Suppressor macrophage (primary cell): ENCODE measurements around the gene GALNS.

Experiments
- DNase-seq, 4 experiments: peaks; one replicate each; pipeline ENCODE4 v3.0.0-alpha.2; 2020 to 2022

Gene GALNS

DNA sequence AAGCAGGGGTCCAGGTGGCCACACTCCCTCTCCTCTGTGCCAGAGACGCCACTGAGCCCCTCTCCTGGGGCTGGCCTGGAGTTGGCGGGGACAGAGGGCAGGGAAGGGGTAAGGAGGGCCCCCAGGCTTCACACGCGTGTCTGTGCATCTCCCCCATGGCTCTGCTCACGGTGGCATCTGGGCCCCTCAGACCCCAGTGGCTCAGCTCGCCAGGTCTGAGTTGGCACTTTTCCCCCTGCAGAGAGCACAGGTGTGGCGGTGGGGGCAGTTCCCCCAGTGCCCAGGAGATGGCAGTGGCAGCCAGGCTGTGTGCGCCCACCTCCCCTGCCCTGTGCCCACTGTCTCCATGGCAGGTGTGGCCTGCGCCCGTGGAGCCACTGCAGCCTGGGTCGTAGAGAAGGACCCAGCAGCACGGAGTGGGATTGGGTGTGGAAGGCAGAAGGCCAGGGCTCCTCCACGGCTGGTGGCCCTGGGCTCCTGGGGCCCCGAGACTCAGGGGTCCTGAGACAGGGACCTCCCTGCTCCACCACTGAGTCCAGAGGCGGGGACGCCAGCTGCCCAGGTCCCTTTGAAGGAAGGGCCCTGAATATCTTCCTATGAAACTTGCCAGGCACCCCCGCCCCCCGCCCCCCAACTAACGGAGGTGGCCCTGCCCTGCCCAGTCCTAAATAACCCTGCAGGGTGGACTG is 40.7 kb downstream of the GALNS start:
- peak; percentile 32 to 60 (median 38) for DNase-seq

GRCh38 chr16:88815227-88815626 is 41.5 kb downstream of the GALNS start:
- DNase-seq: no peak

- DNase-seq: no peak
Measured at GRCh38 chr16:88814144-88814502, 42.6 kb downstream of the GALNS start.

DNA sequence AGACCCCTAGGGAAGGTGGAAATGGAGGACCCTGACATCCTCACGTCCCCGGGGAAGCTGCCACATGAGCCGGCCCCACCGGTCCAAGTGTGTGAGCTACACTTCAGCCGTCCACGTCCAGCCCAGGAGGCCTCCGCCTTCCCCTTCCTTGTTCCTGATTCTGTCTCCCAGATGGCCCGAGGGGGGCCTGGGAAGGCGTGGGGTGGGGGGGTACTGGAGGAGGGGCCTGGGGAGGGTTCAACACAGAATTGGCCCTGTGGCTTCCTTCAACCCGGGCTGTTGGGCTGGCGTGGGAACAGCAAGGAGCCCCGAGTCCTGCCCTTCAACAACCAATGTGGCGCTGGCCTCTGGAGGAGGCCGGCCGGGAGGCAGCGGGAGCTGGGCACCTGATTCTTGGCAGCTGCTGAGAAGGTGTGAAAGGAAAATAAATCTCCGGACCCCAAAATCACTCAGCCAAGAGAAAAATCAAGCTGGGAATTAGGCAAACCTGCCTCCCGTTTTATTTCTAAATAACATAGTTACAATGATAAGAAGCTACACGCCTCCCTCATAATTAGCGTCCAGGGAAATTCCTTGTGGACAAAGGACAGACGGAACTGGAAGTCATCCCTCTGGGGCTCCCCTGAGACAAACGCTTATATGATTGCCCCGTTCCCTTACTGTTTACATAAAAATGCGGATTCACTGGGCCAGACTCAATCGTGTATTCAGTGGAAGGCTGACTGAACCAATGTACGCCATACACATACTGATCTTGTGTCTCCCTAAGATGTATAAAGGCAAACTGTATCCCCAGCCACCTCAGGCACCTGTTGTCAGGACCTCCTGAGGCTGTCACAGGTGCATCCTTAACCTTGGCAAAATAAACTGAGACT is 43.2 kb downstream of the GALNS start:
- peak in 2 of 4 experiments; percentile 35 to 48 for DNase-seq

DNA sequence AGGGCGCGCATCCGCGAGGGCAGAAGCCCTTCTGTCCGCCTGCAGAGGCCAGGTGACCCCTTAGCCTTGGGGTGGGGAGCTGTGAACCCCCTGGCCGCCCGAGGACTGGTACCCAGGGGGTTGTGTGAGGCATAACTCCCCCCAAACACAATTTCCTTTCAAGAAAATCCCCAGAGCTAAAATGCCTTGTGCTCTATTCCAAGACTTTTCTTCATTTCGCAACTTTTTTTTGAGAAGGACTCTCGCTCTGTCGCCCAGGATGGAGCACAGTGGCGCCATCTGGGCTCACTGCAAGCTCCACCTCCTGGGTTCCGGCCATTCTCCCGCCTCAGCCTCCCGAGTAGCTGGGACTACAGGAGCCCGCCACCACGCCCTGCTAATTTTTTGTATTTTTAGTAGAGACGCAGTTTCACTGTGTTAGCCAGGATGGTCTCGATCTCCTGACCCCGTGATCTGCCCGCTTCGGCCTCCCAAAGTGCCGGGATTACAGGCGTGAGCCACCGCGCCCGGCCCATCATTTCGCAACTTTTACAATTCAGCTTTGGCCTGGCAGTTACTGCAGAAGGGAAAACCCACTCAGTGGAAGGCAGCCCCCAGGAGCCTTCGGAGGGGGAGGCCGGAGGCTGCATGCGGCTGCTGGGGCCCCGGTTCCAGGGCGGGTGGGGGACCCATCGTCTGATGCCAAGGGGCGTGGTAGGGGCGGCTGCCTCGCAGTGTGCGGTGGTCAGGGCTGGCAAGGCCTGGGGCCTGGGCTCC is 44.1 kb downstream of the GALNS start:
- peak; percentile 62 to 79 (median 72) for DNase-seq

DNA sequence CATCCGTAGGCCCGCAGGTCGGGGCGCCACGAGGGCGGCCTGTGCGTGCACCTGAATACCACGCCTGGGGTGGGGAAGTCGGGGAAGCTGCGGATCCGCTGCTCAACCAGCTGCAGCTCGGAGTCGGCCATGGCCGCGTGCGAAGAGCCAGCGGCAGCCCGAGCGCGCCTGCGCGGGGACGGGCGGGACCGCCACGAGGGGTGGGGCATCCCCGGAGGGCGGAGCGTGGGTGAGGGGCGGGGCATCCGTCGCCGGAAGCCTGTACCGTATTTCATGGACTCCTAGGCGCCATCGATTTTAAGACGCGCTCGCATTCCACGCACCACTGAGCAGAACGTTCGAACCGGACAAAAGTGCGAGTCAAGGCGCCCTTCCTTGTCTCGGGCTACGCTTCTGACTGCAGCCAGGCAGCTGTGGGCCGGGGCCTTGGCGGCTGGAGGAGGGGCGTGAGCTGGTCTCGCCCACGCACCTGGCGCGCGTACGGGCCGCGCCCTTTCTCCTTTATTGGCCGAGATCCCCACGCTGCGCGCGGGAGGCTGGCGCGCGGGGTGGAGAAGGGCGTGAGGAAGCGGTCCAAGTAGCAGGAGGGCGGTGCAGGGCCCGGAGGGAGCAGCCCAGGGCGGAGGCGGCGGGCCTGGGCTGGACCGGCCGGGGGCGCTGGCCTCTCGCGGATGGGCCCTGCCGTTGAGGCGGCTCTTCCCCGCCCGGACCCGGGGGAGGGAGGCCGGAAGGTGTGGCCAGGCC is 44.8 kb downstream of the GALNS start, which contains the start of gene APRT:
APRT (minus strand) TSS at position 160 of the 744 bp plus-strand sequence; CDS start at position 131, 29 bp downstream.
- DNase-seq: peak; percentile 95 to 99 (median 98)

DNA sequence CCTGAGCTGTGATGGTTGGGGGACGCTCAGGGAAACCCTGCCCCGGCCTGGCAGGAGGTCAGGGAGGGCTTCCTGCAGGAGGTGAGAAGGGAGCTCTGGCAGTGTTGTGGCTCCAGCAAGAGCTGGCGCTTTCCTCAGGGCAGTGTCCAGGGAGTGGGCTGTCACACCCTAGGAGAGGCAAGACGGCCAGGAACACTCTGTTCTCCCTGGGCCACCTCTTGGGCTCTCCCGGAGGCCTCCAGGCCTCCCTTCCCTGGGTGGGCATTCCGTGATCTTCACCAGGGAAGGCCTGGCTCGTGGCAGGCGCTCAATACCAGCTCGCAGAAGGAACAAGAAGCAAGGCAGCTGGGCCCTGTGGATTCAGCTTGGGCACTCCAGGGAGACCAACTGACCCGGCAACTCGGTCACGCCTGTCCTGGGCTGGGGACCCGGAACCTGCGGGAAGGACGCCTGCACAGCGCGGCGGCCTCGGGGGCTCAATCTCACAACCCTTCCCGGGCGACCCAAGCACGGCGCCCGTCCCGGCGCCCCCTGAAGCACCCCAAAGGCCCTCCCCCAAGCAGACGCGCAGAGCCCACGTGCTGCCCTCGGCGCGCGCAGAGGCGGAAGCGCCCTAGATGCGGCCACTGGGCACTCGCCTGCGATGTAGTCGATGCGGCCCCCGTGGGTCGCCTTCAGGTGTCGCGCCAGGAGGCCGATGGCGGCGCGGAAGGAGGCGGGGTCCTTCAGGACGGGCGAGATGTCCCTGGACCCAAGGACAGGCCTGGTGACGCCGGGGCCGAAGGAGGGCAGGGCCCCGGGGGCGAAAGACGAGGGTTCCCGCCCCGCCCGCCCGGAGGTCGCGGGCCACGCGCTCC is 45.6 kb downstream of the GALNS start:
- DNase-seq: peak; percentile 88 to 93 (median 90)

DNA sequence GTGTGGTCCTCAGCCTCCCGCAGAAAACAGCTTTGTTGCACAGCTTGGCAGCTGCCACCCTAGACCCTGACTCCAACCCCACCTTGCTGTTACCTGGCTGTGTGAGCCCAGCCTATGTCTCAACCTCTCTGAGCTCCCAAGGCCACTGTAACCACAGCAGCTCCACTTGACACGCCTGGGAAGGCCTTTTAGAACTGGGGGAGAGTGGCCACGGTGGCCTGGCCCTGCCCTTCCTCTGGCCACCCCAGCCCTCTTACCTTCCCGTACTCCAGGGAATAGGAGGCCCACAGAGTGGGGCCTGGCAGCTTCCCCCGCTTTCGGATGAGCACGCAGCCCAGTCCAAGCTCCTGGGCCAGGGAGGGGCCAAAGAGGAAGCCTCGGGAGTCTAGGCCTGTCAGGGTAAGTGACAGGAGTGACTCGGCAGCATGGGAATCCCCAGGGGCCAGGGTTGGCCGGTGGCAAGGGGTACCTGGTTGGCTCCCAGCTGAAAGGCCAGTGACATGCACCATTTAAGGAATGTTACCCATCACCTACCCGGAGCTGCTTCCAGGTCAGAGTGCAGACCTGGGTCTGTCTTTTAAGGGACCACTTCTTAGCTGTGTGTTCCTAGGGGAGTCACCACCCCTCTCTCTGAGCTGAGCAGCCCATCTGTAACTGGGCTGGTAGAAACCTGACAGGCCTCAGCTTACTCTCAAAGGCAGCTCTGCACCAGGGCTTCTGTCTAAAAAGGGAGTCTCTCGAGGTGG is 46.4 kb downstream of the GALNS start:
- peak; percentile 57 to 78 (median 69) for DNase-seq

- DNase-seq: peak in 1 of 4 experiments; percentile 2
Measured at GRCh38 chr16:88809676-88810165, 47.0 kb downstream of the GALNS start.

- DNase-seq: no peak
Measured at GRCh38 chr16:88809068-88809675, 47.6 kb downstream of the GALNS start.

- no peak for DNase-seq
Measured at GRCh38 chr16:88807626-88808453, 48.9 kb downstream of the GALNS start.

DNA sequence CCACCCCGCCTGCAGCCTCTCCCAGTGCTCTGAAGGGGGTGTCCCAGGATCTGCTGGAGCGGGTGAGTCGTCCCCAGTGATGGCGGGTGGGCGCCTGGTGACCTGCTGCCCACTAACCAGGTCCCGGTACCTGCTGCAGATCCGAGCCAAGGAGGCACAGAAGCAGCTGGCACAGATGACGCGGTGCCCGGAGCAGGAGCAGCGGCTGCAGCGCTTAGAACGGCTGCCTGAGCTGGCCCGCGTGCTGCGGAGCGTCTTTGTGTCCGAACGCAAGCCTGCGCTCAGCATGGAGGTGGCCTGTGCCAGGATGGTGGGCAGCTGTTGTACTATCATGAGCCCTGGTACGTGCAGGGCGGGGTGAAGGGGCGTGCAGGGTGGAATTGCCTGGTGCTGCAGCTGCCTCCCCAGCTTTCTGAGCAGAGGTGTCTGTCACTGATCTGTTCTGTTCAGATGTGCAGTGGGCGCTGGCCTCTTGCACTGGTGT is 49.6 kb downstream of the GALNS start:
- DNase-seq: no peak

DNA sequence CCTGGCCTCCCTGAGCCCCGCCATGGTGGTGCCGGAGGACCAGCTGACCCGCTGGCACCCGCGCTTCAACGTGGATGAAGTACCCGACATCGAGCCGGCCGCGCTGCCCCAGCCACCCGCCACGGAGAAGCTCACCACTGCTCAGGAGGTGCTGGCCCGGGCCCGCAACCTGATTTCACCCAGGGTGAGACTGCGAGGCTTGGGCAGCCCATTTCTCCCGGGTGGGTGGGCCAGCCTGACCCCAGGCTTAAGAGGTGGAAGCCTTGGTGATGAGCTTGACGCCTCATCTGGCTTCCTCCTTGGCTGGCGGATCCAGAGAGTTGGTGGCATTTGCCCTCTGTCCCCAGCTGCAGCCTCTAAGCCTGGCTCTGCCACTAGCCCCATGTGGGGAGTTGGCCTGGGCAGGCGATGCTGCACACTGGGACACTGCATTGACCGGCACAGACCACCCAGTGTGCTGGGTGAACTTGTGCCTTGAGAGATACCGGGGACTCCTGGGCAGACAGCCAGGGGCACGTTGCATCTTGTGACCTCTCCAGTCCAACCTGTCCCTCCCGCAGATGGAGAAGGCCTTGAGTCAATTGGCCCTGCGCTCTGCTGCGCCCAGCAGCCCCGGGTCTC is 50.1 kb downstream of the GALNS start:
- DNase-seq: no peak

GRCh38 chr16:88805887-88806393 is 50.8 kb downstream of the GALNS start:
- no peak for DNase-seq

DNA sequence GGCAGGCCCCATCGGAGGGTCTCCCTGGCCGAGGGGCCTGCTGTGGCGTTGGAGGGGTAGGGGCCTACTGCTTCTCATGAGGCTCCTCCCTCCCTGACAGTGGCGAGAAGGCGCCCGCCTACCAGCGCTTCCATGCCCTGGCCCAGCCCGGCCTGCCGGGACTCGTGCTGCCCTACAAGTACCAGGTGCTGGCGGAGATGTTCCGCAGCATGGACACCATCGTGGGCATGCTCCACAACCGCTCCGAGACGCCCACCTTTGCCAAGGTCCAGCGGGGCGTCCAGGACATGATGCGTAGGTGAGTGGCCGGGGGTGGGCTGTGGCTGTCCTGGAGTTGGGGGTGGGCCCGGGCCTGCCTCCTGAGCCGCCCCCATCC is 51.4 kb downstream of the GALNS start:
- no peak for DNase-seq

- DNase-seq: no peak
Measured at GRCh38 chr16:88804552-88805339, 52.0 kb downstream of the GALNS start.

- no peak for DNase-seq
Measured at GRCh38 chr16:88804173-88804551, 52.6 kb downstream of the GALNS start.
